HG03196 (cell line): ENCODE measurements around the gene NR4A1.
A peak's percentile ranks its signal among the peaks of the same experiment; 100 is the strongest.

Experiments used
- ATAC-seq: cut with Tn5 transposase; IDR thresholded peaks from one replicate; pipeline ENCODE4 v1.9.1; 2021; ENCODE audit not compliant: unreplicated experiment

NR4A1 gene

DNA sequence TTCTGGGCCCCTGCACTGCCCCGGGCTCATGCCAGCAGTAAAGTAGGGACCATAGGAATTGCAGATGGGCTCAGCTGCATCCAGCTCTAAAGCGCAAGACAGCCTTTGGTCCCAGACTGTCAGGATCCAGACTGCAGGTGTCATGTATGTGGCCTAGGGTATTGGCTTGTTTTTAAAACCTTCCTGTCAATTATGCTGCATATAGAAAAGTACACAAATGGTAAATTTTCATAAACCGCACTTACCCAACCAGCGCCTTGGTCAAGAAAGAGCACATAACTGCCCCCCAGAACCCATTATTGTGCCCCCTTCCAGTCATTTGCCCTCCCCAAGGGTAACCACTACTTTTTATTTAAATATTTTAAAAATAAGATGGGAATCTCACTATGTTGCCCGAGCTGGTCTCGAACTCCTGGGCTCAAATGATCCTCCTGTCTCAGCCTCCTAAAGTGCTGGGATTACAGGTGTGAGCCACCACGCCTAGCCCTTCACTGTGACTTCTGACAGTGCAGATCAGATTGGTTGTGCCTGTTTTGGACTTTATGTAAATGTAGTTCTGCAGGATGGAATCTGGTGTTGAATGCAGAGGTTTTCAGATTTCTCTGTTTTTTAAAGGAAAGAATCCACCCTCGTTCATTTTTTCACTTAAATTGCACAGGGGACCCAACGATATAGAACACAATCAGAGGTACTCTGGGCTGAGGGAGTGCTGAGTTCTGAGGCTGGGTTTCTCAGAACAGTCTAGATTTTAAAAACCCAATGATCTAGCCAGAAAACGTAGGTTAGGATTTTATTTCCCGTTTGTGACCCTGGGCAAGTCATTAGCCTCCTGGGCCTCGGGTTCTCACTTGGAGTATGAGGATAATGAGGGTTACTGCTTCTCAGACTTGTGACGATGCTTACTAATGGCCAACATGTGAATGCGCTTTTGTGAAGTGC, 6.7 kb downstream of the NR4A1 start:
- no peak for ATAC-seq

DNA sequence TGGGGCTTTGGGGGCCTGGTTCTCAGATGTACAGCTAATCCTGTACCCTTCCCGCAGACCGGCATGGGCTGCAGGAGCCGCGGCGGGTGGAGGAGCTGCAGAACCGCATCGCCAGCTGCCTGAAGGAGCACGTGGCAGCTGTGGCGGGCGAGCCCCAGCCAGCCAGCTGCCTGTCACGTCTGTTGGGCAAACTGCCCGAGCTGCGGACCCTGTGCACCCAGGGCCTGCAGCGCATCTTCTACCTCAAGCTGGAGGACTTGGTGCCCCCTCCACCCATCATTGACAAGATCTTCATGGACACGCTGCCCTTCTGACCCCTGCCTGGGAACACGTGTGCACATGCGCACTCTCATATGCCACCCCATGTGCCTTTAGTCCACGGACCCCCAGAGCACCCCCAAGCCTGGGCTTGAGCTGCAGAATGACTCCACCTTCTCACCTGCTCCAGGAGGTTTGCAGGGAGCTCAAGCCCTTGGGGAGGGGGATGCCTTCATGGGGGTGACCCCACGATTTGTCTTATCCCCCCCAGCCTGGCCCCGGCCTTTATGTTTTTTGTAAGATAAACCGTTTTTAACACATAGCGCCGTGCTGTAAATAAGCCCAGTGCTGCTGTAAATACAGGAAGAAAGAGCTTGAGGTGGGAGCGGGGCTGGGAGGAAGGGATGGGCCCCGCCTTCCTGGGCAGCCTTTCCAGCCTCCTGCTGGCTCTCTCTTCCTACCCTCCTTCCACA, 7.6 kb downstream of the NR4A1 start:
- no peak for ATAC-seq

DNA sequence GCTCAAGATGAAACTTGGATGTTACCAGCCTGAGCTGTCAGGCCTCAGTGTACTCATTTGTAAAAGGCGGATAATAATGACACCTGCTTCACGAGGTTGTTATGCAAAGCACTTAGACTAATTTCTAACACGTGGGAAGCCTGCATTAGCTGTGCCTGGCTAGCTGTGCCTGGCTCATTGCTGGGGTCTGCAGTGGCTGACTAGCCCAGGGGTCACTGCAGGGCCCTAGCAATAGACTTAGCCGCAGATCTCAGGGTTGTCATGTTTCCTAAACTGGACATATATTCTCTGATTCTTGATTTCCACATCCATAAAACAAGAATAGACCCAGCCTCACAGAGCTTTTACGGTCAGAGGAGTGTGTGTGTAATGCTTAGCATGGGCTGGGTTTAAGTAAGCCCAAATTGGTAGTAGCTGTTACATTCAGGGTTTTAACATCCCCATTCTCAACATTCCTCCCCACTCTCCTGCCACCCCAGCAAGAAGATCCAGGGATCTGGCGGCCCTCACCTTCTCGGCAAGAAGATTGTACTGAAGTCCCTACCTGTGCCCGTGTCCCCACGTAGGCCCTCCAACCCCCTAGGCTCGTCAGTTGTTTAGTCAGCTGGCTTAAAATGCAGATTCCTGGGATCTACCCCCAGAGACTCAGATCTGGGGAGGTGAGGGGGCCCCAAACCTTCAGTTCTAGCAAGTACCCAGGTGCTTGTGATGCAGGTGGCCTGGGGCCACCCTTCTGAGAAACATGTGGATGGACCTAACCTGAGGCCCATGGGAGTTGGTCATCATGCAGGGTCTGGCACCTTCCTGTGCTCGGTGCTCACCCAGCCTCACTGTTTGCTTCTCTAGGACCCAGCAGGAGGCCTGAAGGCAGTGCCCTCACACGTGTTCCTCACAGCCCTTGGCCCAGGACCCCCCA, 8.6 kb downstream of the NR4A1 start:
- no peak for ATAC-seq

DNA sequence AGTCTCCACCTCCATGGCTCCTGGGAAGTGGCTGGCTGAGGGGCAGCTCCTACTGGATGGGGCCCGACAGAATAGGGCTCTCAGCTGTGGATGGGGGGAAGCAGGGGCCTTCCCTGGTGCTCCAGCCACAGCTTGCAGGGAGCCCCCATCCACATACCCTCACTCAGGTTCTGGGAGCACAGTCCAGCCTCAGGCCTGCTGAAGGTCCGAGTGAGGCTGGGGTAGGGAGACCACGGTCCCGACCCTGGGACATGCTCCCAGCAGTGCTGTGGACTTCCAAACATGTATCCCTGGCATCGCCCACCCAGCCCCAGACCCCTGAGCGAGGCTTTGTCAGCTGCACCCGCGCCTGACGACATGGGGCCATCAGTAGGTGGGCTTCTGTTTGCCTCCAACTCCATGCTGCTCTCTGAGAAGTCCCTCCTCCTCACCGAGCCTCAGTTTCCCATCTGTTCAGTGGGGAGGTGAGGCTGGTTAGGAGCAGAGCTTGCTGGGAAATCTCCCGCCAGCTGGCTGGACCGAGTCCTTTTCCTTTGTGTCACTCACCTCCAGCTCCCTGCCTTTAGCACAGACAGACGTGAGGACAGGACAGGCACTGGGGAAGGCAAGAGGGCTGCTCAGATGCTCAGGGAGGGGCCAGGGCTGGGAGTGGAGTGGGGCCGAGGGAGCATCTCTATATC, 9.4 kb downstream of the NR4A1 start:
- no peak for ATAC-seq

DNA sequence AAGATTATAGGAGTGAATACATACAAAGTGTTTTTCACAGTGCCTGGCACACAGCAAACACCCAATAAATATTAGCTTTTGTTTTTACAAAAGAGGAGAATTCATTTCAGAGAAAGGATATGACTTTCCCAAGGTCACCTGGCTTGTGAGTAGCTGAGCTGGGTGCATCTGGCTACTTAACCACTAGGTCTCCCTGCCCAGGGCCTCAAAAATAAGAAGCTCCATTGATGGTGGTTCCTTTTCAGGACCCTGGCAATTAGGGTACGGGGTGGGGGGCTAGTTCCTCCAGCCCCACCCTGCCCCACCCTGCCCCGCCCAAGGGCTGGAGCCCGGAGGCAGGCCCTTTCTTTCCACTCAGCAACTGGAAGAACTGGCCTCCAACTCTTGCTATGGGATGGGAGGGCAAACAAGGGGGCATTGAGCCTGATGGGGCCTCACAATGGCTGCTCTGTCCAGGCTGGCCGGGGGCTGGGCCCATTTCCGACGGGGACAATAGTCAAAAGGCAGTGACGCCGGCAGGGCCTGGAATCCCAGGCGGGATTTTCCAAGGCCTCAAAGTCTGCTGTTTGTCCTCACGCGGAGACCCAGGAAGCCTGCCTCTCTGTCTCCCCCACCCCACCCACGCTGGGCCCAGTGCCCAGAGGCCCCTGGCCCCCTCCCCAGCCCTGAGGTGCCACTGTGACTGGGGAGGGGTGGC, 10.4 kb downstream of the NR4A1 start:
- no peak for ATAC-seq

DNA sequence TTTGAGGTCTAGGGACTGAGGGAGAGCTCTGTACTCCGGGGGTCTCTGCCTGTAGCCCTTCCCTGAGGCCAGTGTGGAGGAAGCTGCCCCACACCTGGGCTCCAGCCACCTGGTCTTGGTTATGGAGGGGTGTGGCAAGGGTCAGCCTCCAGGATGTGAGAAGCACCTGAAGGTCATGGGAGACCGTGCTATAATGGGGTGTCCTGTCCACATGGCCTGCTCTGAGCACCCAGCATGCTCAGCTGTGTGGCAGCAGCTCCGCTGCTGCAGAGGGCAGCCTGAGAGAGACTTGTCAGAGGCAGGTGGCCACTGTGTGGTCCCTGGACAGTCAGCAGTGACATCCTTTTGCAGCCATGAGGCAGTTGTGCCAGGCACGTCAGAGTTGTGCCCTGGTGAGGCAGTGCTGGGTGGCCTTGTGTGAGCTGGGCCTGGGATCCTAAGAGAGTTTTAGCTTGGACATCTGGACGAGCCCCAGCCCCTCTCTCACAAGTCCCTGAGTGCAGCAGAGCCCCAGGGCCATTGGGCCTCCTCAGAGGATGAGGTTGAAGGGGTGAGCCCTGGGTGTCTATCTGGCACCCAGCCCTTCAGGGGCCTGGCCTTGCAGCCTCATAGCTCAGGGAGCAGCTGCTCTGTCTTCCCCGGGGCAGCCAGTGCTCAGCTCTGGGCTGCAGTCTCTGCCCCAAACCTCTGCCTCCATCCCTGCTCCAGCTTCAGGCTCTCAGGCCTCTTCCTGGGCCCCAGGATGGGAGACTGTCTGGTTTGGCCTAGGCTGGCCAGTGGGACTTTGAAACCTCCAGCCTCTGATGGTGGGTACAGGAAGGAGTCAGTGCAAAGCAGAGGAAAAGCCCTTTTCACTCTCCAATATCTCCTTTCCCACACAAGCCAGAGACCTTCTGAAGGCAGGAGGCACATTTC, 11.2 kb downstream of the NR4A1 start:
- no peak for ATAC-seq

DNA sequence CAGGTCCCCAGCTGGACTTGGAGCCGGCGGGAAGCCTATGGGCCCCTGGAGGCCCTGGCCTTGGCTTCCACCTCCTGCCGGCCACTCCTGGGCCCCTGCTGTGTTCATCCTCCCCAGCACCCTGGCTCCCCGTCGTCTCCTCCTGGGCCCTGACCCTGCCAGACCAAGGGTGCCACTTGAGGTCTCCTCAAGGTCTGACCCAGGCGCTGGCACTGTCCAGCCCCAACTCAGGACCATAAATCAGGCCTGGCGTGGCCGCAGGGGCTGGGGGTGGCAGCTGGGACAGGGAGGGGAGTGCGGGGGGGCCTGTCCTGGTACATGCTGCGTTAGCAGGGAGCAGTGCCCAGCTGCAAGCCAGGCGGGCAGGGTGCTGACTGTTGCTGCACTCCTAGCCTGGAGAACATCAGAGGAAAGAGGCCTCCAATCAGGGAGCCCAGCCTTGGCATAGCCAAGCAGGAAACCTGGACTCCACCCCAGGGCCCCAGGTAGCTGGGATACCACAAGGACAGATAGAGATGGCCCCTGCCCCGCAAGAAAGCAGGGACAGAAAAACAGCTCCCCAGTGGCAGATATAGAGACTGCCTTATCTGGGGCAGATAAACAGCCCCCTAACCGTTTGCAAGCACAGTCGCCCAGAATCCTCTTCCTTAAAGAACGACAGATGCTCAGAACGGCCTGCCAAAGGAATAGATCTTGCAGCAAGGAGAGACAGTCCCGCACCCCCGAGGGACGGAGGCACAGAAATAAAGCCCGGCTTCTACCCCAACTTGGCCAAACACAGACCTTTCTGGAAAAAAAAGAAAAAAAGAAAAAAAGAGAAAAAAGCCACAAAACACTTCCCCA, 12.1 kb downstream of the NR4A1 start:
- ATAC-seq: no peak

DNA sequence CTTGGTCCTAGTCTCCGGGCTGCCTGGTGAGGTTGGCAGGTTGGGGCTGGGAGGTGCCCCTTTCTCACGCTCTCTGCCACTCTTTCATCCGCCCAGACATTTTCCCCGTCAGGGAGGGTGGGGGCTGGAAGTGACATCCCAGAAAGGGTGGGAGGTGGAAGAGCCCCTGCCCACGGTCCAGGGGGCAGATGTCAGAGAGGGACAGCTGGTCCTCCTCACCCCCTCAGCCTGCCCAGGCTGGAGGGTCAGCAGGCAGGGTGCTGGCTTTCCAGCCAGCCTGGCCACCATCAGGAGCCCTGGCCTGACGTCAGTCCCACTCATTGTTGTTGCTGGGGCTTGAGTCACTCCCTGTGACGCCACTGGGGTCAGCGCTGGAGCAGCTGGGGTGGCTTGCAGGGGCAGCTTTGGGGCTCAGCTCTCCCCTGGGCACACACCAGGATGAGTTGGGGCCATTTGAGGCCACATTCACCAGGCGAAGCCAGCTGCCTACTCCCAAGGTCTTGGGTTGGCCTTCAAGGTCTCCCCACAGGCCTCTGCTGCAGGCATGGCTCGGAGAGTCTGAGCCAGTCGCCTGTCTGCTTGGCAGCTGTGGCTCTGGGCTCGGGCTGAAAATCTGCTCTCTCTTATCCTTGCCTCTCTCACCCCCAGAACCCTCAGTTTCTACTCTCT, 12.9 kb downstream of the NR4A1 start:
- no peak for ATAC-seq

DNA sequence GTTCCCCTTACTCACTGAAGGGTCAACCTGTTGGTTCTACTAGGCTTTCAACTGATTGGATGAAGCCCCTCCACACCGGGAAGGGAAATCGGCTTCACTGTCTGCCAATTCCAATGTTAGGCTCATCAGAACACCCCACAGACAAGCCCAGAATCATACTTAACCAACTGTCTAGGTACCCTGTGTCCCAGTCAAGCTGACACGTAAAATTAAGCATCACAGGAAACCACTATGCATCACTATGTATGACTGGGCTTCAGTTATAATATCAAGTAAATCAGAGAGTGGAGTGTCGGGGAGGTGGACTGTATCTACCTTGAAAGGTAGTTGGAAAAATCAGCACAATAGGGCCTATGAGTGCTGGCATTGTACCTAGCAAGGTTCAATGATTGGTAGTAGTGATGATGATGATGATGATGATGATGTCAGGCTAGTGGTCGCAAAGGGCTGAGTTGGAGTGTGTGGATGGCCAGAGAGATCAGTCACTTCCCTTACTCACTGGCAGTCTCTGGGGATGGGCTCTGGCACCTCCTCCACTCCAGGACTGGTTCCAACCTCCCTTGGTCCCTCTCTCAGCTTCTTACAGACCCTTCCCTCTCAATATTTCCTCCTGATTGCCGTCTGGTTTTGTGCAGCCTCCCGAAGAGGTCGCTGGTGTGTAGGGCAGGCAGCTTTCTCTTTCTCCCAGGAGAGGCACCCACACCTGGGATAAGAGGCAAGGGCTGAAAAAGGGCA, 15.3 kb downstream of the NR4A1 start:
- ATAC-seq: no peak

DNA sequence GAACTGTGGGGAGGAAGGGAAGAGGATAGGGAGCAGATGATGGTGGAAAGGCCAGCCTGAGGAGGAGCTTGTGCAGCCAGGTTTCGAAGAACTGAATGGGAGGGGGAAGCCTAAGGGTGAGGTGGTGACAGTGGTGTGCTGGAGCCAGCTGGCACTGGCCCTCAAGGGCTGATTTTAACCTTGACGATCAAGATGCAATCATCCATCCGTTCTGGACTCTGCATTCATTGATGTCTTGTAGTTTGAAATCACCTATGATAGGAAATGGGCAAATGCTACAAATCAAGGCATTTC, 15.8 kb downstream of the NR4A1 start:
- no peak for ATAC-seq

DNA sequence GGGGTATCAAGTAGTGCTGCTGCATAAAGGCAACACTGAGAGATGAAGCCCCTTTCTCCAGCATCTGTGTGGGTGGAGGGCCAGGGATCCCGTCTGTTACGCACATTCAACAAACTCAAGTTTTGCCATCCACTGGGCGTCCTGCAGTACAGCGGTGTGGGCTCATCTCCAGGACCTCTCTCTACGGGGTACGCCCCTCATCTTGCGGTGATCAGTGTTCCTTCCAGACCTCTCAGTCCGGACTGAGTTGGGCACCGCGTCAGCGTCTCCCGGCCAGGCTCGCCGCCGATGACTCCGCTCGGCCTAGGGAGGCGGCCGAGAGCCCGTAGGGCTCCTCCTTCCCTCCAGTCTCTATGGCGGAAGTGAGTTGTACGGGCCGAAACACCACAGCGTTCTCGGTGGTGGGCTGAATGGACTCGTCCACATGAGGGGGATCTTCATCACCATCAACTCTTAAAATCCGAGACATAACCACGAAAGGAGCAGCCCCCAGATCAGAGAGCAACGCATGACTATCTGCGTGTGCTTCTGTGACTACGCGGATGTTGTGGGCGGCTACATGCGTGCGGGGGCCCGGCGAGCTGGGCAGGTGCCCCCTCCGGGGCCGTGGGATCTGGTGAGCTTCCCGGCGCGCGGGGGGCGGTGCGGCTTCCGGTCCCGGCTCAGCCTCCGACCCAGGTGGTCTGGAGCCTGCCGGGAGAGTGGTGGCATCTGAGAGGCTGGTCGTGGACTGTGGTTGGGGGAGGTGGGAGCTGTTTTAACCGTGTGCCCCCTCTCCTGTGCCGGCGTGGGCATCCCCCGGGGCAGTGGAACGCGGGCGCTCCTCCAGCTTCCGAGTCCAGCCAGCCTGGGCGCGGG, 18.3 kb downstream of the NR4A1 start, which contains the start of gene ATG101:
ATG101 (plus strand) TSS at position 652 of the 858 bp plus-strand sequence. CDS start 3,673 bp downstream, outside the sequence.
- ATAC-seq: peak; percentile 89

DNA sequence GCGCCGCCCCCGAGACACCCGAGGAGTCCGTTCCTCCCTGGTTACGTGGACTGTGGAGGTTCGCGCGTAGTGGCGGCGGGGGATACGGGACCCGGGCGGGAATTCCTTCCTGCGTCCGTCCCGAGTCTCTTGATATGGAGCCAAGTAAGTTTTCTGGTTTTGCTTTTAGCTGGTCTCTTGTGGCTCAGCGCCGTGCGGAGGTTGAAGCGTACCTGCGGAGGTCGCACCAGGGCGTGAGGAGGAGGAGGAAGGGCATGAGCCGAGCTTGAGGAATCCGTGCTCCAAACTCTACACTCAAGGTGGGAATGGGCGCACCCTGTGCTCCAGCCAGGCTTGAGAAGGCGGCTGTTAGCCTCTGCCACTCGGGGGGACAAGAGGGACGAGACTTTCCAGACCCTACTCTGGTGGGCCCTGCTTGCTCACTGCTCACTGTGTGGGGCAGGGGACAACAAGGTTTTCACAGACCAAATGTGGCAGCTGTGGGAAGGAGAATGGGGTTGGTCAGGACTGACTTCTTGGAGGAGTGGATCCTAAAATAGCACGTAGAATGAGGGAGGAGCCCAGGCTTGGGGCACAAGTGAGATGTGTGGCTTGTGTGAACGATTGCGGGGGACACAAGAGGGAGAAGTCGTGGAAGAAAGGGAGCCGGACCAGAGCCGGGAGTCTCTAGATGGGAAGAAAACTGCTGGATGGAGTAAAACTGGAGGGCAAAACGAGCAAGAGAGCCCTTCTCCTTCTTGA, 19.1 kb downstream of the NR4A1 start:
- peak; percentile 4 for ATAC-seq

DNA sequence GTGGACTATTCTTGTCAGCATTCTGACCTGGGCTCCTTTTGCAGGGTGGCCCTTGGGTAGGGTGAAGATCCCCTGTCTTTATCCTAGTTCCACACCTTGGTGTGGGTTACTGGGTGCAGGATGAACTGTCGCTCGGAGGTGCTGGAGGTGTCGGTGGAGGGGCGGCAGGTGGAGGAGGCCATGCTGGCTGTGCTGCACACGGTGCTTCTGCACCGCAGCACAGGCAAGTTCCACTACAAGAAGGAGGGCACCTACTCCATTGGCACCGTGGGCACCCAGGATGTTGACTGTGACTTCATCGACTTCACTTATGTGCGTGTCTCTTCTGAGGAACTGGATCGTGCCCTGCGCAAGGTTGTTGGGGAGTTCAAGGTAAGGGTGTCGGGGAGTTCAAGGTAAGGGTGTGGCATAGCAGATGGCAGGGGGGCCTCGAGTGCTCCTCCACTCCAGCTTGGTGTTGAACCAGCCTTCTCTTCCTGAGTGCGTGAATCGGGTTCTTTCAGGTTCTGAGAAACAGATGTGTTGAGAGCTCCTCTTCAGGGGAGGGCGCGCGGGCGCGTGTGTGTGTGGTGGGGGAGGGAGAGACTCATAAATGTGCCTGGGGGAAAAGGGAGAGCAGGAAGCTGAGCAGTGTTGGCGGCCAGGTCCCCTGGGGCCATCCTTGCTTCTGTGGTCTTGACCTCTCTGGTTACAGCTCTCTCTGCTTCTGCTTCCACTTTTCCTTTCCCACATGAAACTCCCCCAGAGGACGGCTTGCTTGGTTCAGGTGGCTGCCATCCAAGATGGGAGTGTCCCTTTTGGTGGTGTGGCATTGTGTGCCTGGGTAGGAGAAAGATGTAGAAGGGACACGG, 22.5 kb downstream of the NR4A1 start:
- no peak for ATAC-seq

DNA sequence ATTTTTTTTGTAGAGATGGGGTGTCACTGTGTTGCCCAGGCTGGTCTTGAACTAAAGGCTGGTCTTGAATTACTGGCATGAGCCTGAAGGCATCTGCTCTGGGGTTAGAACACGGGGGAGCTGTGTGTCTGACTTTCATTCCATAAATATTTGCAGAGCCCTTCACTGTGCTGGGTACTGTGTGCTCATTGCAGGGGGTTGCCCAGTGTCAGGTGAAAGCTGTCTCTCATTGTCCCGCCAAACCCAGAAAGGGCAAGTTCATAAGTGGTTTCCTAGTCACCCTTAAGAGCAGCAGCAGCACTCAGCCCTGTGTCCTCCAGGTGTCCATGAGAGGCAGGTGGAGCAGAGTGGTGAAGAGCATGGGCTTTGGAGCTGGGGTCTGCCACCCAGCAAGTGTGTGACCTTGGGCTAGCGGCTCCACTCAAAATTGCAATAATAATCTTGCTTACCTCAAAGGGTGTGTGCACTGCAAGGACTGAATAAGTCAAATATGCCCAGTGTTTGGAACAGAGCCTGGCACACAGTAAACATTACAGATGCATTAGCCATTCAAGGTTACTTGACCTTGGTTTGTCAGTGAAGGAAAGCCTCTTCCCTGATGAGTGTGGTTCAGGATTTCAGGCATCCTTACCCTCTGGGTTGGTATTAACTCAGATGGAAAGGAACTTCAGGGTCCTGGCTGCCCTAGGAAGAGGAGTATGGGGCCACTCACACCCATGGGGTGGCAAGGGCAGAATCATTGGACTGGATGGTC, 23.9 kb downstream of the NR4A1 start:
- ATAC-seq: no peak
